Choroid plexus epithelial cell (primary cell): ENCODE results near the gene SAMM50.

Source experiments
- DNase-seq: peaks from one replicate; pipeline ENCODE4 v3.0.0-alpha.2; 2010; ENCODE audit warnings: low read depth
- H3K4me3 ChIP-seq: 2 replicates; pipeline ENCODE4 v1.5.1; 2011; ENCODE audit warnings: low read depth, mild to moderate bottlenecking, control low read depth, low read length, moderate library complexity
- CTCF ChIP-seq: conservative IDR thresholded peaks from 2 replicates; pipeline ENCODE4 v1.5.1; 2011; ENCODE audit warnings: low read depth, mild to moderate bottlenecking, control low read depth, inconsistent platforms, low read length, moderate library complexity

Gene SAMM50

DNA sequence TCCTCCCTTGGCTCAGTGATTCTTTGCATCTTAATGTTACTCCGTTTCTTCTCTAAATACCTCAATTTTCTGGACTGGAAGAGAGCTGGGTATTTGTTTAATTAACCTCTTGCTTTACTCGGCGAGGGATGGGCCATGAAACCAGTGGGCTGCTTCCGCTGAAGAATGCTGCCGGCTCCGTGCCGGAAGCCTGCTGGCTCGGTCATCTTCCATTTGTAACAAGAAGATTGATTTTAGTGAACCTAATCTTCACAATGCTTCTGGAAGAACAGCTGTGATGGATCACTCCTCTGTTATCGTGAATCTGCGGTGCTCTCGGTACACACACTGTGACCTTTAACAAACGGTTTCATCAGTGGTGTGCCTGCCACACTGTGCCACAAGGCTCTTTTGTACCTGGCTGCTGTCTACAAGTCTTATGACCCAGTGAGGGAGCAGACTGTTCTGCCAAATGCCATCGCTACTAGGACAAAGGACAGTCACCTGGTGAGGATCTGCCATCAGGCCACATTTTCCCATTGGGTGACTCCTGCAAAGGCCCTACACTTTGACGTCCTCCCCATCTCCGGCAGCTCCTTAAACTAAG is 43.5 kb downstream of the SAMM50 start:
- no peak for DNase-seq
- no peak overlapping the region for H3K4me3 ChIP-seq
- TF ChIP-seq CTCF: no peak

- no peak overlapping the region for H3K4me3 ChIP-seq
- no peak for TF ChIP-seq CTCF
- DNase-seq: no peak
Observed at GRCh38 chr22:43999378-43999777, 44.1 kb downstream of the SAMM50 start.

- no peak overlapping the region for H3K4me3 ChIP-seq
- no peak for DNase-seq
- no peak for TF ChIP-seq CTCF
Observed at GRCh38 chr22:44000123-44000522, 44.9 kb downstream of the SAMM50 start.

GRCh38 chr22:44001521-44001920 is 46.3 kb downstream of the SAMM50 start:
- TF ChIP-seq CTCF: no peak
- no peak overlapping the region for H3K4me3 ChIP-seq
- DNase-seq: no peak

GRCh38 chr22:44002324-44002723 is 47.1 kb downstream of the SAMM50 start:
- no peak for DNase-seq
- TF ChIP-seq CTCF: no peak
- H3K4me3 ChIP-seq: no peak overlapping the region

DNA sequence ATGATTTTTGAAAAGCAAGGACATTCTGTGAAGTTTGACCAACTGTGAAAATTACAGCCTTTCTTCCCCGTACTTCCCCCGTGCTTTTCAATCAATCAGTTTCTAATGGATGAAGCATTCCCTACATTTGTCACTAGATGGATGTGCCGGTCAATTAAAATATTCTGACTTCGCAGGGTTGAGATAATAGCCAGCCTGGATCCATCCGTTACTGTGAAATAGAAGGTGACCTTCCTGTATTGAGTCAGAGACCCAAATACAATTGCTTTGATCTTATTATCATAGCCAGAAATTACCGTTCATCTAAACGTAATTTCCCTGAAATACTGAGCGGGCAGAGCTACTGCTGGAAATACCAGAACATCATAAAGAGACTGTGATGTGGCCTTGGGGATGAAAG is 47.8 kb downstream of the SAMM50 start:
- TF ChIP-seq CTCF: peak; percentile 6
- DNase-seq: no peak
- H3K4me3 ChIP-seq: no peak overlapping the region

DNA sequence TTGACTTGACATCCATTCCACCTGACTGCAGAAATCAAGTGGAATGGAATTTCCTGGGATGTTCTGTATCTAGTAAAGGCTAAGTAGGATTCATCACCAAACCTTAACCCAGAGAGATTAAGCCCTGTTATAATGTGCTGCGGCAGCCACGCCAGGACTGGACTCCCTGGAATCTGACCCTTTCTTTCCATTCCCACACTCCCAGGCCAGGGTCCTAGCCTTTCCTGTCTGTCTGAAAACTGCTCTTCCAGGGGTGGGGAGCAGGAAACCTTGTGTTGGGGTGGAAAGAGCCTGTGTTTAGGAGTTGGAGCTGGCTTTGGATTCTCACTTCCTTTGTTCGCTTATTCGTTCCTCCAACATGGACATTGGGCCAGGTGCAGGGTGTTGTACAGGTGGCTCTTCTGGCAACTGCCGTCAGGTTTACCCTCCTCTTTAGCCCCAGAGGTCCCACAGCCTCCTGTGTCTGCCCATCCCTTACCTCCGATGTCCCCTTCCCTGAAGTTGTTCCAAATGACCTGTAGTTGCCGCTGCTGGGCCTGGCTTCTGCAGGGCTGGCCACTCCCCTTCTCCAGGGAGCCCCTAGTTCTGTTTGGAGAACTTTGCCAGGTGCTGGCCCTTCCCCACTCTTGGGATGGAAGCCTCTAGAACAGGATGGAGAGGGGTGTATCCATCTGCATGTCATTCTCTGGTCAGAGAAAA is 48.3 kb downstream of the SAMM50 start:
- H3K4me3 ChIP-seq: no peak overlapping the region
- peak; percentile 33 for DNase-seq
- peak; percentile 59 for TF ChIP-seq CTCF
